Lower leg skin (tissue), 3 donors: ENCODE data around the gene MYL6B.

Source experiments
- CTCF ChIP-seq, 3 donors: fragments of 450-650 bp; IDR thresholded peaks; one replicate each; pipeline ENCODE4 v1.5.1; 2016; ENCODE audit warnings: antibody characterized with exemption in 3 of 3, mild to moderate bottlenecking in 3 of 3, moderate library complexity in 2 of 3
- POLR2A ChIP-seq, 2 donors: fragments of 450-650 bp; IDR thresholded peaks; one replicate each; pipeline ENCODE4 v1.6.1; 2016 to 2017; ENCODE audit warnings: antibody characterized with exemption in 2 of 2, mild to moderate bottlenecking in 1 of 2, moderate library complexity in 1 of 2

GRCh38 chr12:56121204-56121870 lies 31.1 kb upstream of the MYL6B start:
- TF ChIP-seq CTCF (IDR thresholded peaks at IDR 0.05) (no peak), POLR2A (IDR thresholded peaks at IDR 0.05) (no peak)
